Measurements from ENCODE around the gene FNDC3B.

Gene FNDC3B

DNA sequence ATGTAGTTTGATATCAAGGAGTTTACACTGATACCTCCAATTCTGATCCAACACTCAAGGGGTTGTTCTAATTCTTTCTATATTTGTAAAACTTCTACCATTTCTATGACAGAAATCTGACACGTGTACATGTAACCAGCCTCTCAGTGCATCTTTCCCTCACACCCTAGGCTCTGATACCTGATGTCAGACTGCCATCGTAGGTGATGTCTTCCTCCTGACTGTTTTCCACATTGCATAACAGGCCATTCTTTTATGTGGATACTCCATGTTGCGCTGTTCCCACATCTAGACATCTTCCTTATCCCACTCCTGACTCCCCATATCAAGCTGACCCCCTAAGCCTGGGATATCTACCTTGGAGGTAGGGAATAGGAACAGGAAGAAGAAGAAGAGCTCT is 159.1 kb downstream of the FNDC3B start:
- no peak overlapping the region for H3K27ac ChIP-seq (ENCODE audit: low read length)
- H3K4me3 ChIP-seq (ENCODE audit: low read length) = no peak overlapping the region
- no peaks in the 10 kb centered on the region for H3K27me3 ChIP-seq (ENCODE audit: control insufficient read depth, insufficient read depth, low read length)
- H3K9me3 ChIP-seq (ENCODE audit: control insufficient read depth, low read depth, low read length) = no peaks in the 10 kb centered on the region
- no peaks in the 10 kb centered on the region for H3K36me3 ChIP-seq (ENCODE audit: control insufficient read depth, low read depth, low read length)
- H3K9ac ChIP-seq (ENCODE audit: low read length) = no peak overlapping the region
- H3K4me1 ChIP-seq (ENCODE audit: control insufficient read depth, low read depth, low read length) = peaks cover 19% of the 10 kb centered on the region

DNA sequence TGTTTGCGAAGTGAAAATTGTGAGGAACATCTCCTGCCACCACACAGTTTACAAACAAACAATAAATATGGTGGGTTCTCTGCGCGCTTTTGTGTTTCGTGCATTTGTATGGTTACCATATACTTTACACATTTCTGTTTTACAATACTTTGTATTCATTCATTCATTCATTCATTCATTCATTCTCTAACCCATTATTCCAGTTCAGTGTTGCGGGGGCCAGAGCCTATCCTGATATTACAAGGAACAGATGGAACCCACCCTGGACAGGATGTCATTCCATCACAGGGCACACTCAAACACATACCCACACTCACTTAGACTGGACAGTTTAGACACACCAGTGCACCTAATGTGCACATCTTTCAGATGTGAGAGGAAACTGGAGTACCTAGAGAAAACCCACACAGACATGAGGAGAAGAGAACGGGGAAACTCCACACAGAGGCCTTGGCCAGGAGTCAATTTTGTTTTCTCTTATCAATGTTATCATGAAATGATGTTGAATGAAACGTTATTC is 160.5 kb downstream of the FNDC3B start:
- peaks cover 24% of the 10 kb centered on the region for H3K4me1 ChIP-seq (ENCODE audit: control insufficient read depth, low read depth, low read length)
- H3K36me3 ChIP-seq (ENCODE audit: control insufficient read depth, low read depth, low read length) = no peaks in the 10 kb centered on the region
- no peak overlapping the region for H3K27ac ChIP-seq (ENCODE audit: low read length)
- H3K27me3 ChIP-seq (ENCODE audit: control insufficient read depth, insufficient read depth, low read length) = no peaks in the 10 kb centered on the region
- no peaks in the 10 kb centered on the region for H3K9me3 ChIP-seq (ENCODE audit: control insufficient read depth, low read depth, low read length)
- H3K4me3 ChIP-seq (ENCODE audit: low read length) = no peak overlapping the region
- no peak overlapping the region for H3K9ac ChIP-seq (ENCODE audit: low read length)

DNA sequence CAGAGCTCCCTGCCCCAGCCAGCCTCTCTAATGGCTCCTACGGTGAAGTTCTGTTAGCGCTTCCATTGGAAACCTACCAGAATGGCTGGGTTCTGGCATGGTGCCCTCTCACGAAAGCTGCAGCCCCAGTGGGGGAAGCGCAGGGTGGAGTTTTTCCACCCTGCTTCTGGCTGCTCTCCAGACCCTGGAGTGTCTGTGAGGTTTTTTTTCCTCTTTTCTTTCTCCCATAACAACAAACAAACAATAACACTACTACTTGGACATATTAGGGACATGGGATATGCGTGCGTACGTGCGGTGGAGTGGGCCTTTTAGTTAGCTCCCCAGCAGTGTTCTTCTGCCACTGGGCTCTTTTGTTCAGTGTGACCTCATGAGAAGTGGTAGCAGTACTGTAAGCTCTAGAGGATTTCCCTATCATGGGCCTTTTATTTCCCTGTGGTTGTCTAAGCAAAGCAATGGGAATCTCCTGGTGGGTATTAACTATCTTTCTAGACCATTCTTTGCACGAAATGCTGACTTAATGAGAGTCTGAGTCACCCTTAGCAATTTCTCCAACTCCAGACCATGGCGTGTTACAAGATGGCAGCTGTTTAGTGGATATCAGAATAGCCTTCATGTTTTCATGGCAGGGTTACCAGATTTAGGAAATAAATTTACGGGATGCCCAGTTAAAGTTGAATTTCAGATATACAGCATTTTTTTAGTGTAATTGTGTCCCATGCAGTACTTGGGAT is 161.9 kb downstream of the FNDC3B start:
- peaks cover 19% of the 10 kb centered on the region for H3K4me1 ChIP-seq (ENCODE audit: control insufficient read depth, low read depth, low read length)
- no peaks in the 10 kb centered on the region for H3K9me3 ChIP-seq (ENCODE audit: control insufficient read depth, low read depth, low read length)
- no peak overlapping the region for H3K4me3 ChIP-seq (ENCODE audit: low read length)
- no peaks in the 10 kb centered on the region for H3K36me3 ChIP-seq (ENCODE audit: control insufficient read depth, low read depth, low read length)
- H3K27me3 ChIP-seq (ENCODE audit: control insufficient read depth, insufficient read depth, low read length) = no peaks in the 10 kb centered on the region
- H3K9ac ChIP-seq (ENCODE audit: low read length) = no peak overlapping the region
- H3K27ac ChIP-seq (ENCODE audit: low read length) = peak overlapping the region; percentile 52

DNA sequence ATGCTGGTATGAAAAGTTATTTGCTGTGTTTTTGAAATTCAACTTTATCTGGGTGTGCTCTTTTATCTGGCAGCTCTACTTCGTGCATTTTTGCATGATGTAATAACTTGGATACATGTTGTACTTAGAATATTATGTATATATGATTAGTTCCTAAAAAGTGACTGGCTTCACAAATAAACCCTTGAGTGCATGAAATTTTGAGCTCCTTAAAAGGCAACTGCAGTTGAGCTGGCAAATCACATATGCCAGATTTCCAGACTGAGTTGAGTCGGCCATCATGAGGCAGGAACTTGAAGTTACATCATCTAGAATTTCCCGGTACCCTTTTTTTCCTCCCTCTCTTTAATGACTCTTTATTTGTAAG is 162.5 kb downstream of the FNDC3B start:
- H3K36me3 ChIP-seq (ENCODE audit: control insufficient read depth, low read depth, low read length) = no peaks in the 10 kb centered on the region
- H3K4me3 ChIP-seq (ENCODE audit: low read length) = no peak overlapping the region
- no peak overlapping the region for H3K9ac ChIP-seq (ENCODE audit: low read length)
- no peaks in the 10 kb centered on the region for H3K9me3 ChIP-seq (ENCODE audit: control insufficient read depth, low read depth, low read length)
- no peaks in the 10 kb centered on the region for H3K27me3 ChIP-seq (ENCODE audit: control insufficient read depth, insufficient read depth, low read length)
- peaks cover 19% of the 10 kb centered on the region for H3K4me1 ChIP-seq (ENCODE audit: control insufficient read depth, low read depth, low read length)
- no peak overlapping the region for H3K27ac ChIP-seq (ENCODE audit: low read length)

DNA sequence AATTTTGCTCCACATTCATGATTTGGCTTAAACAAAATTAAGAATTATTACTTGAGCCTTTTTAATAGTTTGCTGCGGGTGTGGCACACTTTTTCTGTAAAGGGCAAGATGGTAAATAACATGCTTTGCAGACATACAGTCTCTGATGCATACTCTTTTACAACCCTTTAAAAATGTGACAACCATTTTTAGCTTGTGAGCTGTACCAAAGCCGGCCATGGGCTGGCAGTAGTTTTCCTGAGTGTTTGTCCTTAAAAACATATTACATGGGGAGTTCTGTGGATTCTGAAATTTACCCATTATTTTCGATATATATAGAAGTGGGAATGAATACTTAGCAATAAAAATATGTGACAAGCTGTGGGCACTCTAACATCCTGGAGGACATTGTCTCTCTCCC is 163.4 kb downstream of the FNDC3B start:
- H3K27ac ChIP-seq (ENCODE audit: low read length) = no peak overlapping the region
- peaks cover 19% of the 10 kb centered on the region for H3K4me1 ChIP-seq (ENCODE audit: control insufficient read depth, low read depth, low read length)
- H3K9ac ChIP-seq (ENCODE audit: low read length) = no peak overlapping the region
- no peak overlapping the region for H3K4me3 ChIP-seq (ENCODE audit: low read length)
- H3K36me3 ChIP-seq (ENCODE audit: control insufficient read depth, low read depth, low read length) = no peaks in the 10 kb centered on the region
- H3K27me3 ChIP-seq (ENCODE audit: control insufficient read depth, insufficient read depth, low read length) = no peaks in the 10 kb centered on the region
- no peaks in the 10 kb centered on the region for H3K9me3 ChIP-seq (ENCODE audit: control insufficient read depth, low read depth, low read length)

DNA sequence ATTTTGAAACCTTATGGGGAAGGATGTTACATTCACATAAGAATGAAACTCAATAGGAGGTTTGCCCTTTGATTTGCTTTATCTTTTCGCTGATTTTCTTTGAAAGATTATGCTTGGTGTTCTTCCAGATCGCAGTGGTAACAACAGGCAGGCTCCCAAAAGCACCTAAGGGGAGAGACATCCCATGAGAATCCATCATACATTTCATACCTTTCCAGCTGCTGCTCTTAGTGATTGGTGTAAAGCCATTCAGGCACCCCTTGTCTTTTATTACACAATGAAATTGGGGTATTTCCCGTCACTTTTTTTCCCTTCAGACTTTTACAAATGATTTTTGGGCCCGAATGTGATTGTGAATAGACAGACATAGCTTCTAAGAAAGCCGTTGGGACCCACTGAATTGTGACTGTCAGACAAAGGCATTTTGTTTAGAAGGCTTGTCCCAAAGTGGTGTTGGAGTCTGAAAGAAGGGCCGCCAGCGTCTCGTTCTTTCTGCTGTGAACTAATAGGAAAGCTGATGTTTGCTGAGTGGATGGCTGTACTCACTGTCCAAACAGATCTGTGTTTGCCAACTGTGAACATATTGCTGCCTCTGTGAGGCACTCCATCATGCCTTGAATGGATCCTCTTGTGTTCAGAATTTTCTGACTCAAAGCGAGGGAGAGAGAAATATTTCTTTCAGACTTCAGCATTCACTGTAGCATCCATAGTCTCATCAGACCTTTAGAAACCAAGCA is 164.3 kb downstream of the FNDC3B start:
- Histone ChIP-seq H3K36me3 (ENCODE audit: control insufficient read depth, low read depth, low read length) (no peaks in the 10 kb centered on the region), H3K9me3 (ENCODE audit: control insufficient read depth, low read depth, low read length) (no peaks in the 10 kb centered on the region), H3K9ac (ENCODE audit: low read length) (peak overlapping the region; percentile 25), H3K4me3 (ENCODE audit: low read length) (peak overlapping the region; percentile 6), H3K4me1 (ENCODE audit: control insufficient read depth, low read depth, low read length) (peaks cover 21% of the 10 kb centered on the region), H3K27me3 (ENCODE audit: control insufficient read depth, insufficient read depth, low read length) (no peaks in the 10 kb centered on the region), H3K27ac (ENCODE audit: low read length) (no peak overlapping the region)

DNA sequence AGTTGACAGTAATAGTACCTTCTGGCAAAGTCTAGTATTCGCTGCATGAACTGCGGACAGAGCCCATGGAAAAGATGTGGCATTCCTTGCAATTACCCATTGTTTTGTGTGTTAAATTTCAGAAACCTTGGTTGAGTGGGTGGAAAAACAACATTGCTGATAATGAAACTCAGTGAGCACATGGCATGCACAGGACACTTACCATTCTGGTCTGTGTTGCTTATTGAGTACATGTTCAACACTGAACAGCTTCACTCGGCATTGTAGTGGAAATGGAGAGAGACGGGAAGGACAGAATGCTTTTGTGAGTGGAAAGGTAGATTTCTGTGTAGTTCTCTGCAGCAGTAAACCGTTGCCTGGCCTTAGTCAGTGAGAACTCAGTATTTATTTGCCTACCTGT is 165.3 kb downstream of the FNDC3B start:
- no peaks in the 10 kb centered on the region for H3K27me3 ChIP-seq (ENCODE audit: control insufficient read depth, insufficient read depth, low read length)
- H3K4me3 ChIP-seq (ENCODE audit: low read length) = no peak overlapping the region
- H3K4me1 ChIP-seq (ENCODE audit: control insufficient read depth, low read depth, low read length) = peaks cover 28% of the 10 kb centered on the region
- no peak overlapping the region for H3K9ac ChIP-seq (ENCODE audit: low read length)
- no peak overlapping the region for H3K27ac ChIP-seq (ENCODE audit: low read length)
- no peaks in the 10 kb centered on the region for H3K36me3 ChIP-seq (ENCODE audit: control insufficient read depth, low read depth, low read length)
- H3K9me3 ChIP-seq (ENCODE audit: control insufficient read depth, low read depth, low read length) = no peaks in the 10 kb centered on the region

DNA sequence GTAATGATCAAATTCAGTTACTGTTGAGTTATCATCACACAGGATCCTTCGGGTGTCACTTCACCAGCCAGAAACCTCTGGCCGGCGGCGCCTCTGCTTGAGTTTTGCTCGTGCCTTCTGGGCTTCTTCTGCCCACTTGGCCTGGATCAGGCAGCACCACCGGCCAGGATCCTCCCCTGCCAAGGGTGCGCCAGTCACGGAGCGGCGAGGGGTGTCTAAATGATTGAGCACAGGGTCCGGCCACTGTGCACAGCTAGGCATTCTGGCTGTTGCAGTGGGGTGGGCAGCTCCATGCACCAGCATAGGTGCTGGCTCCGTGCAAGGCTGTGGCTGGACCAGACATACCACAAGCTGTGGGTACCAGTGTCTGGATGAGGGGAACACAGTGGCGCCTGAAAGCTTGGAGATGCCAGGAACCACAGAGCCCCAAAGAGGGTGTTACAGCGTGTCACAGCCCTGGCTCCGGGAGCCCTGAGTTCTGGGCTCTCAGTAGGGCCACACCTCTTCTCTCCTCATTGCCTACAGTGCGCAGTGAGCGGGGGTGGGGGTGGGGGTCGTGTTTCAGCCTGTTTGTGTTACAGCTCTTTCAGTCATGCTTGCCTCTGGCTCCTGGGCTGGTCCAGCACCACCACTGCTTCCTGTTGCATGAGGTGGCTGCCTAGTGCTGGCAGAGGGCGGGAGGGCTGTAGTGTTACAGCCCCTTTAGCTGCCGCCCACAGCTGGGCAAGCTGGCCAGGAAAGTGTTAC is 169.4 kb downstream of the FNDC3B start:
- Histone ChIP-seq H3K9me3 (ENCODE audit: control insufficient read depth, low read depth, low read length) (no peaks in the 10 kb centered on the region), H3K9ac (ENCODE audit: low read length) (no peak overlapping the region), H3K36me3 (ENCODE audit: control insufficient read depth, low read depth, low read length) (no peaks in the 10 kb centered on the region), H3K27me3 (ENCODE audit: control insufficient read depth, insufficient read depth, low read length) (no peaks in the 10 kb centered on the region), H3K4me3 (ENCODE audit: low read length) (no peak overlapping the region), H3K27ac (ENCODE audit: low read length) (no peak overlapping the region), H3K4me1 (ENCODE audit: control insufficient read depth, low read depth, low read length) (peaks cover 22% of the 10 kb centered on the region)

DNA sequence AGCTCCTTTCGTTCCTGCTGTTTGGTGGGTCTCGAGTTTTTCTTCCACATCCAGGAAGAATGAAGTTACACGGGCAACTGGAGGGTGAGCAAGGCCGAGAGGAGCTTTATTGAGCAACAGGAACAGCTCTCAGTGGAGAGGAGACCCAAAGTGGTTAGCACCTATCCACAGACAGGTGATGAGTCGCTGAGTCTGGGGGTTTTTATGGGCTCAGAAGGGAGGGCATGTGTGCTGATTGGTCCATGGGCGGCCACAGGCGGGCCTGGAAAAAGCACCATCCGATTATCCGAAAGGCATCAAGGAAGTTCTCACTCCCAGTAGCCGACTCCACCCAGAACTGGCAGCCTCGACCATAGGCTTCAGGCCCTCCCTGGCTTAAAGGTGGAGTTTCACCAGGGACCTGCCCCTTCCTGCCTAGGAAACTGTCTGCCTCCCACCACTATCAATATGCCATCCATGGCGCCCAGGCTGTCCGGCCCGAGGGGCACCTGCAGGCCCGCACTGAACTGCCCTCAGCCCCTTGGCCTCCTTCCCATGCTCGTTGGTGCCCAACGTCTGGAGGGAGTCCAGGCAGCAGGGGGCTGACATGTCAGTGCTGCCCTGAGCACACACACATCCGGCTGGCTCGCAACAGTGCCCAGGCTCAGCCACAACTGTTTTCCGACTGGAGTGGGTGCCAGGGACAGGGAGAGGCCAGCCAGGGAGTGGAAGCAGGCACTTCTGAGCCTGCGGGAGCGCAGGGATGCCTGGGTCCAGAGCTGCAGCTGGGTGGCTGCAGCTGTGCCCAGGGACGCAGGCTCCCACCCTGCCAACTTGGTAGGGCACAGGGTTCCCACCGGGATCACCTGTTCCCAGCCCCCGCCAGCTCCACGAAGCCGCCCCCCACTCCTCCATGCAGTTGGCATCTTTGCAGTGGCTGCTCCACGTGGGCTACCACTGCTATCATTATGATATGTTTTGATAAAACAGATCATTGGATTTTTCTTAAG is 170.2 kb downstream of the FNDC3B start:
- H3K4me1 ChIP-seq (ENCODE audit: control insufficient read depth, low read depth, low read length) = peaks cover 22% of the 10 kb centered on the region
- H3K9ac ChIP-seq (ENCODE audit: low read length) = no peak overlapping the region
- H3K27ac ChIP-seq (ENCODE audit: low read length) = no peak overlapping the region
- no peaks in the 10 kb centered on the region for H3K9me3 ChIP-seq (ENCODE audit: control insufficient read depth, low read depth, low read length)
- no peak overlapping the region for H3K4me3 ChIP-seq (ENCODE audit: low read length)
- H3K36me3 ChIP-seq (ENCODE audit: control insufficient read depth, low read depth, low read length) = no peaks in the 10 kb centered on the region
- no peaks in the 10 kb centered on the region for H3K27me3 ChIP-seq (ENCODE audit: control insufficient read depth, insufficient read depth, low read length)

DNA sequence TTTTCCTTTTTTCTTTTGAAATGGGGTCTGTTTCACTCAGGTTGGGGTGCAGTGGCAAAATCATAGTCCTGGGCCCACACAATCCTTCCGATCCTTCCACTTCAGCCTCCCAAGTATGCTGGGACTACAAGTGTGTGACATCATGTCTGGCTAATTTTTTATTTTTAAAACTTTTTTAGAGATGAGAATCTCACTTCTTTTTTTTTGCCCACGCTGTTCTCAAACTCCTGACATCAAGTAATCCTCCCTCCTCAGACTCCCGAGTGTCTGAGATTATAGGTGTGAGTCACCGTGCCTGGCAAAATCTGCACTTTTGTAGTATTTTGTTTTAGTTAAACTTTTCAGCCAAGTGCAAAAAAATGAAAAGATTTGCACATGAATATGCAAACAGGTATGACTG is 171.0 kb downstream of the FNDC3B start:
- peaks cover 19% of the 10 kb centered on the region for H3K4me1 ChIP-seq (ENCODE audit: control insufficient read depth, low read depth, low read length)
- no peak overlapping the region for H3K4me3 ChIP-seq (ENCODE audit: low read length)
- no peak overlapping the region for H3K27ac ChIP-seq (ENCODE audit: low read length)
- no peaks in the 10 kb centered on the region for H3K9me3 ChIP-seq (ENCODE audit: control insufficient read depth, low read depth, low read length)
- no peaks in the 10 kb centered on the region for H3K36me3 ChIP-seq (ENCODE audit: control insufficient read depth, low read depth, low read length)
- H3K27me3 ChIP-seq (ENCODE audit: control insufficient read depth, insufficient read depth, low read length) = no peaks in the 10 kb centered on the region
- H3K9ac ChIP-seq (ENCODE audit: low read length) = no peak overlapping the region

DNA sequence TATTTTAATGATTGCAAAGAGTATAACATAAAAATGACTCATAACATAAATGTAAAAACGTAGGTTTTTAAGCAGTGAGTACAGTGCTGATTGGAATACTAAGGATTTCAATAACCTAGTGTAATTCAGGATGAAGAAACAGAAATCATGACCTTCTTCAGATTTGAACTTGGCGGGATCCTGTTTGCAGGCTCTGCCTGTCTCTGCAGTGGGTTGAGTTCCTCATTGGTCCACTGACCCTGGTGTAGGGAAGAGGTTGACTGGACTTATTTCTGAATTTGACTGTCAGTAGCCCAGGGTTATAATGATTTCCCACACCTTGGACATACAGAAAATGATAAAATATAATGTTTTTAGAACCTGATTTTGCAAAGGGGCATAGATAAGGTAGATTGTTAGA is 171.7 kb downstream of the FNDC3B start:
- Histone ChIP-seq H3K9ac (ENCODE audit: low read length) (no peak overlapping the region), H3K9me3 (ENCODE audit: control insufficient read depth, low read depth, low read length) (no peaks in the 10 kb centered on the region), H3K4me1 (ENCODE audit: control insufficient read depth, low read depth, low read length) (peaks cover 22% of the 10 kb centered on the region), H3K27me3 (ENCODE audit: control insufficient read depth, insufficient read depth, low read length) (no peaks in the 10 kb centered on the region), H3K4me3 (ENCODE audit: low read length) (no peak overlapping the region), H3K36me3 (ENCODE audit: control insufficient read depth, low read depth, low read length) (no peaks in the 10 kb centered on the region), H3K27ac (ENCODE audit: low read length) (no peak overlapping the region)
